DOHH2 (cell line): Measurements from ENCODE around the gene PRSS8.

ENCODE experiments used
- H3F3A ChIP-seq: fragments of 200-600 bp; sonication (generic), shearing (Covaris generic); 2 replicates; pipeline ENCODE4 v1.6.0; 2016; ENCODE audit warnings: antibody characterized with exemption, mild to moderate bottlenecking; ENCODE audit not compliant: control insufficient read depth, insufficient read depth
- H3K27ac ChIP-seq: fragments of 200-600 bp; sonication (generic); 2 replicates; pipeline ENCODE4 v1.5.1; 2014; ENCODE audit warnings: low read depth, mild to moderate bottlenecking, low read length, moderate library complexity
- H3K27me3 ChIP-seq: fragments of 200-600 bp; sonication (generic); 2 replicates; pipeline ENCODE4 v1.6.1; 2014; ENCODE audit warnings: mild to moderate bottlenecking, low read length, mixed read lengths; ENCODE audit not compliant: control insufficient read depth
- H3K36me3 ChIP-seq: fragments of 200-600 bp; sonication (generic); 2 replicates; pipeline ENCODE4 v1.6.1; 2014; ENCODE audit warnings: mild to moderate bottlenecking, low read length, moderate library complexity, mixed read lengths; ENCODE audit not compliant: control insufficient read depth
- H3K4me1 ChIP-seq: fragments of 200-600 bp; sonication (generic); 2 replicates; pipeline ENCODE4 v1.6.1; 2014; ENCODE audit warnings: mild to moderate bottlenecking, low read length, mixed read lengths; ENCODE audit not compliant: control insufficient read depth
- H3K4me2 ChIP-seq: fragments of 200-600 bp; sonication (generic); 2 replicates; pipeline ENCODE4 v1.6.0; 2014; ENCODE audit warnings: mild to moderate bottlenecking, low read length, moderate library complexity
- H3K4me3 ChIP-seq: fragments of 200-600 bp; sonication (generic); 2 replicates; pipeline ENCODE4 v1.5.1; 2014; ENCODE audit warnings: mild to moderate bottlenecking, low read length, mixed read lengths
- H3K79me2 ChIP-seq: fragments of 200-600 bp; sonication (generic); 2 replicates; pipeline ENCODE4 v1.6.1; 2014; ENCODE audit warnings: mild to moderate bottlenecking, low read length, mixed read lengths; ENCODE audit not compliant: control insufficient read depth
- H3K9me2 ChIP-seq: fragments of 200-600 bp; sonication (generic); replicated peaks from 2 replicates; pipeline ENCODE4 v1.6.1; 2014; ENCODE audit warnings: mild to moderate bottlenecking, low read length, mixed read lengths; ENCODE audit not compliant: control insufficient read depth
- H3K9me3 ChIP-seq: fragments of 200-600 bp; sonication (generic); 2 replicates; pipeline ENCODE4 v1.6.1; 2014; ENCODE audit warnings: antibody characterized with exemption, low read length, mixed read lengths; ENCODE audit not compliant: control insufficient read depth, insufficient read depth
- H4K20me1 ChIP-seq: fragments of 200-600 bp; sonication (generic); 2 replicates; pipeline ENCODE4 v1.6.0; 2014; ENCODE audit warnings: low read depth, mild to moderate bottlenecking, antibody characterized with exemption, low read length, moderate library complexity; ENCODE audit not compliant: control insufficient read depth, insufficient read depth
- EZH2phosphoT487 ChIP-seq: fragments of 200-600 bp; sonication (generic); IDR thresholded peaks from 2 replicates; pipeline ENCODE4 v1.6.1; 2017; ENCODE audit warnings: borderline replicate concordance, mild to moderate bottlenecking, antibody characterized with exemption, low read length, moderate library complexity, mixed read lengths
- TF ChIP-seq, protein P1 (sequence below): fragments of 200-600 bp; sonication (generic); IDR thresholded peaks from one replicate; pipeline ENCODE4 v1.5.1; 2014; ENCODE audit warnings: antibody characterized with exemption, mild to moderate bottlenecking, low read depth, low read length; ENCODE audit not compliant: poor library complexity, severe bottlenecking

PRSS8 gene

DNA sequence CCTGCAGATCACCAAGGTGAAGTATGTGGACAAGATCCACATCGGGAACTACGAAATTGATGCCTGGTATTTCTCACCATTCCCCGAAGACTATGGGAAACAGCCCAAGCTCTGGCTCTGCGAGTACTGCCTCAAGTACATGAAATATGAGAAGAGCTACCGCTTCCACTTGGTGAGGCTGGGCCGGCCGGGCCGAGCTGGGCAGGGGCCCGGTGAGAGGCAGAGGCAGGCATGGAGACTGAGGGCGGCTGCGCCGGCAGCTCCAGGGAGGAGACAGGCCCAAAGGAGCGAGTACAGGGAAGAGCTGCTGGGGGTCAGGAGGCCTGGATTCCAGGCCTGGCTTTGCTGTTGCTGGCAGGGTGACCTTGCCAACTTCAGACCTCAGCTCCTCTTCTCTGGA is 8.3 kb downstream of the PRSS8 start:
- H3F3A ChIP-seq, result no peaks in the 10 kb centered on the region
- no peak overlapping the region for H3K4me2 ChIP-seq
- H3K27ac ChIP-seq, result no peak overlapping the region
- H3K36me3 ChIP-seq, result peaks cover 29% of the 10 kb centered on the region
- no peaks in the 10 kb centered on the region for H3K9me3 ChIP-seq
- no peaks in the 10 kb centered on the region for H3K79me2 ChIP-seq
- no peak for TF ChIP-seq EZH2phosphoT487
- TF ChIP-seq, protein P1, sequence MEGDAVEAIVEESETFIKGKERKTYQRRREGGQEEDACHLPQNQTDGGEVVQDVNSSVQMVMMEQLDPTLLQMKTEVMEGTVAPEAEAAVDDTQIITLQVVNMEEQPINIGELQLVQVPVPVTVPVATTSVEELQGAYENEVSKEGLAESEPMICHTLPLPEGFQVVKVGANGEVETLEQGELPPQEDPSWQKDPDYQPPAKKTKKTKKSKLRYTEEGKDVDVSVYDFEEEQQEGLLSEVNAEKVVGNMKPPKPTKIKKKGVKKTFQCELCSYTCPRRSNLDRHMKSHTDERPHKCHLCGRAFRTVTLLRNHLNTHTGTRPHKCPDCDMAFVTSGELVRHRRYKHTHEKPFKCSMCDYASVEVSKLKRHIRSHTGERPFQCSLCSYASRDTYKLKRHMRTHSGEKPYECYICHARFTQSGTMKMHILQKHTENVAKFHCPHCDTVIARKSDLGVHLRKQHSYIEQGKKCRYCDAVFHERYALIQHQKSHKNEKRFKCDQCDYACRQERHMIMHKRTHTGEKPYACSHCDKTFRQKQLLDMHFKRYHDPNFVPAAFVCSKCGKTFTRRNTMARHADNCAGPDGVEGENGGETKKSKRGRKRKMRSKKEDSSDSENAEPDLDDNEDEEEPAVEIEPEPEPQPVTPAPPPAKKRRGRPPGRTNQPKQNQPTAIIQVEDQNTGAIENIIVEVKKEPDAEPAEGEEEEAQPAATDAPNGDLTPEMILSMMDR, result no peak
- no peaks in the 10 kb centered on the region for H3K27me3 ChIP-seq
- H3K9me2 ChIP-seq, result no peaks in the 10 kb centered on the region
- no peaks in the 10 kb centered on the region for H4K20me1 ChIP-seq
- H3K4me3 ChIP-seq, result no peak overlapping the region
- no peaks in the 10 kb centered on the region for H3K4me1 ChIP-seq

DNA sequence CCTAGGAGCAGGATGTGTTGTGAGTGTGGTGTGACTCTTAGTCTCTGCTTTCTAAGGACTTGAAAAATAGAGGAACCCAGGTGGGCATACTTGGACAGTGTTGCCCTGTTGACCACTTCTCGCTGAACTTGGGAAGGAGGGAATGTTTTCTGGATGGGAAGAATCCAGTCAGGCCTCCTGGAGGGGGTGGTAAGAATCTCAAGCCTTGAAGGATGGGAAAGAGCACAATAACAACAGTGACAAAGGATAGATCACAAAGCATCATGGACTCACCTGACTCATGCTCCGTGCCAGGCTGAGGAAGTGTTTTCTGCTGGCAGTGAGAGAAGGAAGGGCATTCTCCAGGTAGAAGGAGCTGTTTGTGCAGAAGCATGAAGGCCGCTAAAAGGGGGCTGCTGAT is 9.7 kb downstream of the PRSS8 start:
- Histone ChIP-seq H3F3A (no peaks in the 10 kb centered on the region), H3K79me2 (no peaks in the 10 kb centered on the region), H3K27me3 (no peaks in the 10 kb centered on the region), H4K20me1 (no peaks in the 10 kb centered on the region), H3K4me2 (no peak overlapping the region), H3K27ac (no peak overlapping the region), H3K9me3 (no peaks in the 10 kb centered on the region), H3K9me2 (no peaks in the 10 kb centered on the region), H3K4me1 (no peaks in the 10 kb centered on the region), H3K36me3 (peaks cover 31% of the 10 kb centered on the region), H3K4me3 (no peak overlapping the region)
- TF ChIP-seq, protein P1, result no peak
- TF ChIP-seq EZH2phosphoT487, result no peak

DNA sequence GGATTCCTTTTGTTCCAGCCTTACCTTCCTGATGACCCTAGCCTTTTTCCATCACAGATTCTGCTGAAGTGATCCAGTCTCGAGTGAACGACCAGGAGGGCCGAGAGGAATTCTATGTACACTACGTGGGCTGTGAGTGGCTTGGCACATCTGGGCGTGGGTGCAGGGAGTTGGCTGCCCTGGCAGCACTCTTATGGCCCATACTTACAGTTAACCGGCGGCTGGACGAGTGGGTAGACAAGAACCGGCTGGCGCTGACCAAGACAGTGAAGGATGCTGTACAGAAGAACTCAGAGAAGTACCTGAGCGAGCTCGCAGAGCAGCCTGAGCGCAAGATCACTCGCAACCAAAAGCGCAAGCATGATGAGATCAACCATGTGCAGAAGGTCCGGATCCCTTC is 15.4 kb downstream of the PRSS8 start:
- no peaks in the 10 kb centered on the region for H3K9me2 ChIP-seq
- peaks cover 42% of the 10 kb centered on the region for H3K79me2 ChIP-seq
- H3K4me3 ChIP-seq, result no peak overlapping the region
- peaks cover 9% of the 10 kb centered on the region; the same call in 1 of the 2 replicates for H4K20me1 ChIP-seq
- no peaks in the 10 kb centered on the region for H3K27me3 ChIP-seq
- no peaks in the 10 kb centered on the region for H3K9me3 ChIP-seq
- TF ChIP-seq, protein P1, result no peak
- no peak for TF ChIP-seq EZH2phosphoT487
- H3F3A ChIP-seq, result no peaks in the 10 kb centered on the region
- peaks cover 44% of the 10 kb centered on the region for H3K36me3 ChIP-seq
- no peak overlapping the region for H3K4me2 ChIP-seq
- H3K4me1 ChIP-seq, result peaks cover 14% of the 10 kb centered on the region
- H3K27ac ChIP-seq, result no peak overlapping the region
